GM20000 (cell line): ENCODE results near the gene FAHD1.

Experiments used
- DNase-seq: peaks from one replicate; pipeline ENCODE4 v3.0.0; 2012; ENCODE audit warnings: low spot score
- CTCF ChIP-seq: IDR thresholded peaks from 2 replicates; pipeline ENCODE4 v1.5.1; 2012; ENCODE audit warnings: mild to moderate bottlenecking, control low read depth; ENCODE audit errors: extremely low read depth, missing control alignments

Gene FAHD1

GRCh38 chr16:1787056-1787321, 40.0 kb upstream of the FAHD1 start:
- DNase-seq, result no peak
- no peak for TF ChIP-seq CTCF

- DNase-seq, result no peak
- no peak for TF ChIP-seq CTCF
Observed at GRCh38 chr16:1787322-1788094, 39.5 kb upstream of the FAHD1 start.

- DNase-seq, result no peak
- no peak for TF ChIP-seq CTCF
Observed at GRCh38 chr16:1788095-1788707, 38.8 kb upstream of the FAHD1 start.

- DNase-seq, result no peak
- TF ChIP-seq CTCF, result no peak
Observed at GRCh38 chr16:1788708-1789100, 38.3 kb upstream of the FAHD1 start.

- no peak for DNase-seq
- TF ChIP-seq CTCF, result no peak
Observed at GRCh38 chr16:1789643-1790045, 37.4 kb upstream of the FAHD1 start.

- no peak for DNase-seq
- no peak for TF ChIP-seq CTCF
Observed at GRCh38 chr16:1790261-1790610, 36.8 kb upstream of the FAHD1 start.

DNA sequence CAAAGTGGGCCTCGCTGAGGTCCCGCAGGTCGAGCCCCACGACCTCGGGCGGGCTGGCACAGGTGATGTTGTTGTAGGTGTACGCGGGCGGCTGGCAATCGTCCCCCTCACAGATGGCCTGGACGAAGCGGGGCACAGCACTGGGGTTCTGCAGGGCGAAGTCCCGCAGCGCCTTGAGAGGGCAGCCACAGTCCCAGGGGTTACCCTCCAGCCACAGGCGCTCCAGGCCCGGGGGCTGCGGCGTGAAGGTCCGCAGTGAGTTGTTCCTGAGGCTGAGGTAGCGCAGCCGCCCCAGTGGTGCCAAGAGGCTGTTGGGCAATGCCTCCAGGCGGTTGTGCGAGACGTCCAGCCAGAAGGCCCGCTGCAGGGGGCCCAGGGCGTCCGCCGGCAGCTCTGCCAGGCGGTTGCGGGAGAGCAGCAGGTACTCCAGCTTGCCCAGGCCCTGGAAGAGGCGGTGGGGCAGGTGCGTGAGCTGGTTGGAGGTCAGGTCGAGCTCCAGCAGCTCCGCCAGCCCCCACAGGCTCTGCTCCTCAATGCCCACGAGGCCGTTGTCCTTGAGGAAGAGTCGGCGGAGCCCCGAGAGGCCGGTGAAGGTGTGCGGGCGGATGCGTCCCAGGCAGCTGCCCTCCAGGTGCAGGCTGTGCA, 36.3 kb upstream of the FAHD1 start:
- no peak for TF ChIP-seq CTCF
- no peak for DNase-seq
